Duodenal mucosa (tissue), 2 donors: Measurements from ENCODE around the gene NAV2.

Experiments
- H3K27ac ChIP-seq: one replicate; pipeline ENCODE4 v1.7.0; 2013; ENCODE audit warnings: low read depth, low read length
- H3K27me3 ChIP-seq, 2 donors: one replicate each; pipeline ENCODE4 v1.7.0; 2013; ENCODE audit warnings: low read length in 2 of 2, control low read depth in 1 of 2; ENCODE audit not compliant: insufficient read depth in 2 of 2, control insufficient read depth in 1 of 2
- H3K36me3 ChIP-seq, 2 donors: one replicate each; pipeline ENCODE4 v1.7.0; 2013; ENCODE audit warnings: low read length in 2 of 2, control low read depth in 1 of 2; ENCODE audit not compliant: insufficient read depth in 2 of 2, control insufficient read depth in 1 of 2
- H3K4me1 ChIP-seq, 2 donors: one replicate each; pipeline ENCODE4 v1.7.0; 2013; ENCODE audit warnings: low read length in 2 of 2, control low read depth in 1 of 2; ENCODE audit not compliant: insufficient read depth in 2 of 2, control insufficient read depth in 1 of 2
- H3K4me3 ChIP-seq, 2 donors: one replicate each; pipeline ENCODE4 v1.7.0; 2013; ENCODE audit warnings: low read length in 2 of 2, low read depth in 1 of 2
- H3K9ac ChIP-seq, 2 donors: one replicate each; pipeline ENCODE4 v1.7.0; 2013; ENCODE audit warnings: low read length in 2 of 2, low read depth in 1 of 2
- H3K9me3 ChIP-seq, 2 donors: one replicate each; pipeline ENCODE4 v1.7.0; 2013; ENCODE audit warnings: low read length in 2 of 2, control low read depth in 1 of 2; ENCODE audit not compliant: control insufficient read depth in 1 of 2

NAV2 gene

GRCh38 chr11:19789835-19790710 lies 77.4 kb downstream of the NAV2 start:
- peak overlapping the region; percentile 2 for H3K27ac ChIP-seq
- peak overlapping the region in 1 of 2 donors; percentile 15 for H3K9ac ChIP-seq
- no peaks in the 10 kb centered on the region for H3K36me3 ChIP-seq
- H3K27me3 ChIP-seq = no peaks in the 10 kb centered on the region
- H3K4me1 ChIP-seq = peaks cover 40 to 46% of the 10 kb centered on the region in 2 donors
- peak overlapping the region in 1 of 2 donors; percentile 17 for H3K4me3 ChIP-seq
- H3K9me3 ChIP-seq = no peaks in the 10 kb centered on the region

DNA sequence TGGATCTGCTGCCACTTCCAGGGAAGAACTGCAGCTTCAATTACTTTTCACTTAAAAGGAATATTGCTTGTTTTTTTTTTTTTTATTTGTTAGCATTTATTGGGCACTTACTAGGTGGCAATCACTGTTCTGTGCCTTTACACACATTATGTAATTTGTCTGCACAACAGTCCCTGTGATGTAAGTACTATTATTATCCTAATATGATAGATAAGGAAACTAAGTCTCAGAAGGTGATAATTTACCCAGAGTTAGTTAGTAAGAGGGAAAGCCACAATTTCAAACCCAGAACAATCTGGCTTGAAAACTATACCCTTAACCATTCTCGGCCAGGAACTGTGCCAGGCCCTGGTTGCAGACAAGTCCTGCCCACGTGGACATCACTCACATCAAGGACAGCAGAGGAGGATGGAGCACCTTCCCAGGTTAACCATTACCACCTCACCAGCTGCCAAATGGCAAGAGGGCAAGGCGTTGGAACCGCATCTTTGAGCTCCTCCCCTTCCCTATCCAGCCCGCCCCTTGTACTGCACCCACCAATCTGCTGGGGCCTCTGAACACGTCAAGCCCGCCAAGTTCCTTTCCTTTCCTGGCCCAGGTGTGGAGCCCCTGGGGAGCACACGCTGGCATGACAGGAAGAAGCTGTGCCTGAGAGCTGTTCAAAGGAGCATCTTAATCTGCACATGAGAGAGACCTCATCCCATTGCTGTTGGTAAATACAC lies 78.4 kb downstream of the NAV2 start:
- Histone ChIP-seq H3K4me1 (peaks cover 40 to 46% of the 10 kb centered on the region in 2 donors), H3K9ac (peak overlapping the region; percentile 15 to 35), H3K27ac (no peak overlapping the region)

GRCh38 chr11:19792510-19792909 lies 79.9 kb downstream of the NAV2 start:
- H3K4me3 ChIP-seq = peak overlapping the region in 1 of 2 donors; percentile 30
- H3K4me1 ChIP-seq = peaks cover 40 to 46% of the 10 kb centered on the region in 2 donors
- peaks cover 0 to 2% of the 10 kb centered on the region in 2 donors for H3K27me3 ChIP-seq
- H3K9ac ChIP-seq = peak overlapping the region in 1 of 2 donors; percentile 35
- H3K9me3 ChIP-seq = no peaks in the 10 kb centered on the region
- no peak overlapping the region for H3K27ac ChIP-seq
- H3K36me3 ChIP-seq = no peaks in the 10 kb centered on the region

More for the DNA sequence above, 78.4 kb downstream of the NAV2 start:
- Histone ChIP-seq H3K36me3 (no peaks in the 10 kb centered on the region), H3K9me3 (no peaks in the 10 kb centered on the region), H3K4me3 (peak overlapping the region; percentile 48 to 56), H3K27me3 (peaks cover 0 to 2% of the 10 kb centered on the region in 2 donors)

DNA sequence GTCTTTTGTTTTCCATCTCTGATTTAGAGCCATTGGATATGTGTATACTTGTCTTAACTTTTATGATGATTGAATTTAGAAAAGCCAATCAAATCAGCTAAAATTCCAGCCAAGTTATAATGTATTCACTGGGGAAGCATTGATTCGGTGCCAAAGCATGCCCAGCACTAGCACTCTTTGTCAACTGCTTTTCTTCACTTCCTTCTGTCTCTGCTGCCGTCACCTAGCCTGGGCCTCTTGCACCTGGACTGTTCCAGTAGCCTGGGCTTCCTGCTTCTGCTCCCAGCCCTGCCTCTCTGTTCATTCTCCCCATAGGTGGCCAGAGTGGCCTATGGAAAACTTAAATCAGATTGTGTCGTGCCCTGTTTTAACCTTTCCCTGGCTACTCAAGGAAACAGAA lies 80.7 kb downstream of the NAV2 start:
- no peak overlapping the region for H3K9ac ChIP-seq
- H3K36me3 ChIP-seq = no peaks in the 10 kb centered on the region
- peaks cover 0 to 2% of the 10 kb centered on the region in 2 donors for H3K27me3 ChIP-seq
- H3K27ac ChIP-seq = no peak overlapping the region
- peaks cover 40 to 45% of the 10 kb centered on the region in 2 donors for H3K4me1 ChIP-seq
- H3K9me3 ChIP-seq = no peaks in the 10 kb centered on the region
- H3K4me3 ChIP-seq = no peak overlapping the region

GRCh38 chr11:19794161-19794560 lies 81.5 kb downstream of the NAV2 start:
- no peak overlapping the region for H3K27ac ChIP-seq
- peaks cover 0 to 2% of the 10 kb centered on the region in 2 donors for H3K27me3 ChIP-seq
- peaks cover 37 to 40% of the 10 kb centered on the region in 2 donors for H3K4me1 ChIP-seq

DNA sequence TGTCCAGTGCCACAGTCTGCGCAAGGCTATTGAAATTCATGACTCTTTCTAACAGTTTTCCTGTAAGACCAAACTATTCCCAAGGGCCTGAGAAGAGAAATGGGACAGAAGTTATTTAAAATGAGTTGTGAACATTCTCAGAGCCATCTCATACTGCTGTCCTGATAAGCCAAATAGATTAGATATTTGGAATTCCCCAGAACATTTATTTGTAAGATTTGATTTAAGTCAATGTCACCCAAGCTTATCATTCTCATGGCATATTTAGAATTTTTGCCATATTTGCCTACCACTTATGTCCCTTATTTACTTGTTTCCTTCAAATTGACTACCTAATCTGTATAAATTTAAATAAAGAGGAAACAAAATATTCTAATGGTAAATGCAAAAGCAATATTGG lies 82.4 kb downstream of the NAV2 start:
- H3K9me3 ChIP-seq = no peaks in the 10 kb centered on the region
- H3K27me3 ChIP-seq = peaks cover 0 to 2% of the 10 kb centered on the region in 2 donors
- no peak overlapping the region for H3K9ac ChIP-seq
- H3K4me3 ChIP-seq = no peak overlapping the region
- no peak overlapping the region for H3K27ac ChIP-seq
- peaks cover 33 to 35% of the 10 kb centered on the region in 2 donors for H3K4me1 ChIP-seq
- H3K36me3 ChIP-seq = no peaks in the 10 kb centered on the region

More at GRCh38 chr11:19794161-19794560, 81.5 kb downstream of the NAV2 start:
- Histone ChIP-seq H3K9me3 (no peaks in the 10 kb centered on the region), H3K9ac (no peak overlapping the region), H3K4me3 (no peak overlapping the region), H3K36me3 (no peaks in the 10 kb centered on the region)

GRCh38 chr11:19800162-19800561 lies 87.5 kb downstream of the NAV2 start:
- Histone ChIP-seq H3K36me3 (no peaks in the 10 kb centered on the region), H3K27ac (no peak overlapping the region), H3K4me3 (no peak overlapping the region), H3K4me1 (peaks cover 38 to 48% of the 10 kb centered on the region in 2 donors), H3K9me3 (no peaks in the 10 kb centered on the region), H3K9ac (no peak overlapping the region), H3K27me3 (peaks cover 0 to 2% of the 10 kb centered on the region in 2 donors)

- H3K9ac ChIP-seq = peak overlapping the region in 1 of 2 donors; percentile 10
- H3K27me3 ChIP-seq = no peaks in the 10 kb centered on the region
- no peak overlapping the region for H3K27ac ChIP-seq
- H3K9me3 ChIP-seq = no peaks in the 10 kb centered on the region
- H3K36me3 ChIP-seq = no peaks in the 10 kb centered on the region
- H3K4me3 ChIP-seq = no peak overlapping the region
- peaks cover 38 to 48% of the 10 kb centered on the region in 2 donors for H3K4me1 ChIP-seq
Measured at GRCh38 chr11:19800714-19801519, 88.3 kb downstream of the NAV2 start.

GRCh38 chr11:19802773-19803293 lies 90.2 kb downstream of the NAV2 start:
- no peaks in the 10 kb centered on the region for H3K27me3 ChIP-seq
- no peaks in the 10 kb centered on the region for H3K36me3 ChIP-seq
- H3K4me3 ChIP-seq = peak overlapping the region in 1 of 2 donors; percentile 18
- H3K9me3 ChIP-seq = no peaks in the 10 kb centered on the region
- H3K9ac ChIP-seq = peak overlapping the region in 1 of 2 donors; percentile 30
- H3K4me1 ChIP-seq = peaks cover 38 to 48% of the 10 kb centered on the region in 2 donors
- H3K27ac ChIP-seq = peak overlapping the region; percentile 64
